Trophoblast cell (in vitro differentiated cells and primary cell): ENCODE data around the gene PDE8A.

Experiments used
- DNase-seq, 2 donors: peaks; one replicate each; pipeline ENCODE4 v3.0.0-alpha.2; 2016
- H2AFZ ChIP-seq: 2 replicates; pipeline ENCODE4 v1.6.1; 2013; ENCODE audit warnings: low read length, moderate library complexity, mild to moderate bottlenecking; ENCODE audit not compliant: insufficient read depth, poor library complexity
- H2AK5ac ChIP-seq: 2 replicates; pipeline ENCODE4 v1.6.1; 2013; ENCODE audit warnings: mild to moderate bottlenecking, low read length
- H2BK120ac ChIP-seq: 2 replicates; pipeline ENCODE4 v1.6.1; 2013; ENCODE audit warnings: low read length, mild to moderate bottlenecking, moderate library complexity; ENCODE audit not compliant: insufficient read depth, poor library complexity
- H2BK12ac ChIP-seq: 2 replicates; pipeline ENCODE4 v1.6.1; 2013; ENCODE audit warnings: mild to moderate bottlenecking, low read length, moderate library complexity
- H2BK5ac ChIP-seq: 2 replicates; pipeline ENCODE4 v1.6.1; 2013; ENCODE audit warnings: low read length, low read depth, moderate library complexity, mild to moderate bottlenecking; ENCODE audit not compliant: poor library complexity
- H3K14ac ChIP-seq: 2 replicates; pipeline ENCODE4 v1.6.1; 2013; ENCODE audit warnings: mild to moderate bottlenecking, low read length
- H3K18ac ChIP-seq: 2 replicates; pipeline ENCODE4 v1.6.1; 2013; ENCODE audit warnings: mild to moderate bottlenecking, low read length
- H3K23ac ChIP-seq: 2 replicates; pipeline ENCODE4 v1.6.1; 2013; ENCODE audit warnings: low read length
- H3K27ac ChIP-seq: 2 replicates; pipeline ENCODE4 v1.5.1; 2013; ENCODE audit warnings: low read depth, mild to moderate bottlenecking, inconsistent platforms, low read length, moderate library complexity
- H3K27me3 ChIP-seq: 2 replicates; pipeline ENCODE4 v1.6.1; 2013; ENCODE audit warnings: inconsistent platforms, mild to moderate bottlenecking, low read length, moderate library complexity; ENCODE audit not compliant: insufficient read depth
- H3K36me3 ChIP-seq, 2 experiments: 1 replicate in 1 of 2; 2 replicates in 1 of 2; pipeline ENCODE4 v1.6.1; 2013; ENCODE audit warnings: low read length in 2 of 2, mild to moderate bottlenecking in 2 of 2, moderate library complexity in 1 of 2; ENCODE audit not compliant: insufficient read depth in 2 of 2, control insufficient read depth in 1 of 2
- H3K4ac ChIP-seq: 2 replicates; pipeline ENCODE4 v1.6.1; 2013; ENCODE audit warnings: low read depth, mild to moderate bottlenecking, low read length, moderate library complexity
- H3K4me1 ChIP-seq, 2 experiments: 1 replicate in 1 of 2; 2 replicates in 1 of 2; pipeline ENCODE4 v1.6.1; 2013; ENCODE audit warnings: low read length in 2 of 2, mild to moderate bottlenecking in 2 of 2, moderate library complexity in 1 of 2; ENCODE audit not compliant: insufficient read depth in 2 of 2, control insufficient read depth in 1 of 2
- H3K4me2 ChIP-seq: 2 replicates; pipeline ENCODE4 v1.6.1; 2013; ENCODE audit warnings: inconsistent platforms, mild to moderate bottlenecking, low read length, moderate library complexity
- H3K4me3 ChIP-seq: 2 replicates; pipeline ENCODE4 v1.5.1; 2013; ENCODE audit warnings: mild to moderate bottlenecking, low read depth, low read length, inconsistent platforms
- H3K79me1 ChIP-seq: one replicate; pipeline ENCODE4 v1.6.1; 2013; ENCODE audit warnings: low read length
- H3K79me2 ChIP-seq: 2 replicates; pipeline ENCODE4 v1.6.1; 2013; ENCODE audit warnings: low read length, mild to moderate bottlenecking; ENCODE audit not compliant: control insufficient read depth, insufficient read depth, poor library complexity
- H3K9ac ChIP-seq: 2 replicates; pipeline ENCODE4 v1.6.1; 2013; ENCODE audit warnings: mild to moderate bottlenecking, low read length
- H3K9me3 ChIP-seq: 2 replicates; pipeline ENCODE4 v1.6.1; 2013; ENCODE audit warnings: low read depth, mild to moderate bottlenecking, control low read depth, inconsistent platforms, low read length; ENCODE audit not compliant: insufficient read depth
- H4K12ac ChIP-seq: 2 replicates; pipeline ENCODE4 v1.6.1; 2013; ENCODE audit warnings: low read depth, mild to moderate bottlenecking, low read length, moderate library complexity
- H4K8ac ChIP-seq: 2 replicates; pipeline ENCODE4 v1.6.1; 2013; ENCODE audit warnings: low read depth, mild to moderate bottlenecking, low read length, moderate library complexity
- H4K91ac ChIP-seq: one replicate; pipeline ENCODE4 v1.6.1; 2013; ENCODE audit warnings: low read depth, mild to moderate bottlenecking, low read length, moderate library complexity
- WGBS: extraction: QIAGEN DNeasy Blood & Tissue Kit; methylation state at CpG from one replicate; pipeline ENCODE4 v1.1.7; 2013; ENCODE audit warnings: missing lambda C conversion rate; ENCODE audit not compliant: insufficient read length, insufficient coverage; ENCODE audit errors: extremely low coverage; 5-methylcytosine and 5-hydroxymethylcytosine counted together

The PDE8A gene

GRCh38 chr15:85027033-85027380 lies 45.4 kb downstream of the PDE8A start:
- Histone ChIP-seq H3K18ac (no peak overlapping the region), H3K27ac (no peak overlapping the region), H3K79me1 (no peaks in the 10 kb centered on the region), H3K4ac (no peak overlapping the region), H4K8ac (no peak overlapping the region), H3K14ac (no peak overlapping the region), H3K9me3 (no peaks in the 10 kb centered on the region), H2AFZ (no peak overlapping the region), H4K91ac (no peak overlapping the region), H3K36me3 (no peaks in the 10 kb centered on the region), H2AK5ac (no peak overlapping the region), H3K27me3 (no peaks in the 10 kb centered on the region), H4K12ac (no peak overlapping the region), H3K4me1 (peaks cover 4 to 12% of the 10 kb centered on the region in 2 experiments), H3K4me2 (no peak overlapping the region), H2BK120ac (no peak overlapping the region), H2BK12ac (no peak overlapping the region), H3K4me3 (no peak overlapping the region), H3K23ac (no peak overlapping the region), H3K79me2 (no peaks in the 10 kb centered on the region), H2BK5ac (no peak overlapping the region), H3K9ac (no peak overlapping the region)
- DNase-seq: no peak

GRCh38 chr15:85027421-85027820 lies 45.8 kb downstream of the PDE8A start:
- Histone ChIP-seq H3K4me2 (no peak overlapping the region), H3K79me1 (no peaks in the 10 kb centered on the region), H3K27ac (no peak overlapping the region), H4K12ac (no peak overlapping the region), H3K14ac (no peak overlapping the region), H2BK5ac (no peak overlapping the region), H4K8ac (no peak overlapping the region), H2BK120ac (no peak overlapping the region), H3K18ac (no peak overlapping the region), H3K4me1 (peaks cover 4 to 12% of the 10 kb centered on the region in 2 experiments), H3K79me2 (no peaks in the 10 kb centered on the region), H3K36me3 (no peaks in the 10 kb centered on the region), H2AK5ac (no peak overlapping the region), H2AFZ (no peak overlapping the region), H2BK12ac (no peak overlapping the region), H3K23ac (no peak overlapping the region), H4K91ac (no peak overlapping the region), H3K27me3 (no peaks in the 10 kb centered on the region), H3K4me3 (no peak overlapping the region), H3K4ac (no peak overlapping the region), H3K9me3 (no peaks in the 10 kb centered on the region), H3K9ac (no peak overlapping the region)
- DNase-seq: no peak
- no CpG with 5 or more reads among the region's 4 CpGs for WGBS

GRCh38 chr15:85028416-85028815 lies 46.8 kb downstream of the PDE8A start:
- H2BK12ac ChIP-seq: no peak overlapping the region
- H2AK5ac ChIP-seq: no peak overlapping the region
- no peak overlapping the region for H2AFZ ChIP-seq
- no peak overlapping the region for H3K4me2 ChIP-seq
- no peak for DNase-seq
- H4K8ac ChIP-seq: no peak overlapping the region
- no peak overlapping the region for H3K23ac ChIP-seq
- no peak overlapping the region for H4K12ac ChIP-seq
- no CpG with 5 or more reads among the region's 6 CpGs for WGBS
- H2BK120ac ChIP-seq: no peak overlapping the region
- no peaks in the 10 kb centered on the region for H3K79me1 ChIP-seq
- H3K27me3 ChIP-seq: no peaks in the 10 kb centered on the region
- no peak overlapping the region for H3K4ac ChIP-seq
- H4K91ac ChIP-seq: no peak overlapping the region
- H3K79me2 ChIP-seq: no peaks in the 10 kb centered on the region
- H3K18ac ChIP-seq: no peak overlapping the region
- no peak overlapping the region for H2BK5ac ChIP-seq
- no peak overlapping the region for H3K14ac ChIP-seq
- H3K4me1 ChIP-seq: peaks cover 4 to 12% of the 10 kb centered on the region in 2 experiments
- H3K9me3 ChIP-seq: no peaks in the 10 kb centered on the region
- no peak overlapping the region for H3K4me3 ChIP-seq
- no peak overlapping the region for H3K9ac ChIP-seq
- H3K36me3 ChIP-seq: no peaks in the 10 kb centered on the region
- no peak overlapping the region for H3K27ac ChIP-seq

- Histone ChIP-seq H2AFZ (no peak overlapping the region), H3K4me3 (no peak overlapping the region), H4K91ac (no peak overlapping the region), H4K12ac (no peak overlapping the region), H2BK120ac (no peak overlapping the region), H2BK12ac (no peak overlapping the region), H3K27me3 (no peaks in the 10 kb centered on the region), H3K27ac (no peak overlapping the region), H3K4me2 (no peak overlapping the region), H3K4ac (no peak overlapping the region), H3K14ac (no peak overlapping the region), H3K23ac (no peak overlapping the region), H3K9ac (no peak overlapping the region), H3K36me3 (no peaks in the 10 kb centered on the region), H2BK5ac (no peak overlapping the region), H3K9me3 (no peaks in the 10 kb centered on the region), H3K4me1 (peaks cover 4 to 12% of the 10 kb centered on the region in 2 experiments), H4K8ac (no peak overlapping the region), H3K18ac (no peak overlapping the region), H3K79me1 (no peaks in the 10 kb centered on the region), H3K79me2 (no peaks in the 10 kb centered on the region), H2AK5ac (no peak overlapping the region)
- DNase-seq: no peak
- WGBS: no CpG with 5 or more reads among the region's 5 CpGs
Observed at GRCh38 chr15:85029221-85029620, 47.6 kb downstream of the PDE8A start.
